ENCODE measurements around the gene KCNK2. TPM values are rescaled to one million over a fixed set of nuclear protein-coding genes. Genes with fewer than 3 reads are reported as not detected.

Gene KCNK2
- total and polyA plus RNA-seq, 2 of the 4 experiments (the other 2 are of a cell fraction) = 45.9 to 86.9 TPM

DNA sequence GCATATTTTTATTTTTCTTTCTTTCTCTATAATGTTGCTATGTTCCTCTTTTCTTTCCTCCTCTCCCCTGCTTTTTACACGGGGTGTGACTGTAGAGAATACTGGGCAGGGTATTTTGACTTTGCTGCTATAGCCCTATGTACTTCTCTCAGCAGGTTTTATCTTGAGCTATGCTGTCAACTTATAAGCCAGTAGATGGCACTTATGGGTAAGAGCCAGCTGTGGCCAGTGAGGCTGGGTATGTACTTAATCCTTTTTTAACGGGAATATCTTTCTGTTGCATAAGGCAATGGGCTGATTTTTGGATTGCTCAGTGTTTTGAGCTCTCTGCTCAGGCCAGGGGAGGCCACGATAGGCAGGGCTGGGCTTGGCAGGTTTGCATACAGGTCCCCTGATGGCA lies 99.0 kb downstream of the KCNK2 start:
- Histone ChIP-seq H3K14ac (replicated peaks; ENCODE audit: low read depth, low read length) (no peak overlapping the region), H3K27me3 (ENCODE audit: control insufficient read depth, insufficient read depth, low read length) (no peaks in the 10 kb centered on the region), H4K5ac (ENCODE audit: low read depth, low read length) (no peak overlapping the region), H3K56ac (ENCODE audit: extremely low read depth, insufficient read depth, low read length) (no peak overlapping the region), H3K9me1 (ENCODE audit: insufficient read depth, low read length) (no peaks in the 10 kb centered on the region), H3K79me1 (ENCODE audit: low read depth in 1 of 2, low read length in 2 of 2) (no peaks in the 10 kb centered on the region), H3K23ac (ENCODE audit: low read depth, low read length) (no peak overlapping the region), H2AK5ac (ENCODE audit: low read depth, low read length) (no peak overlapping the region), H2AFZ (replicated peaks; ENCODE audit: low read length, poor library complexity) (no peak overlapping the region), H3K9ac (ENCODE audit: low read depth, low read length) (no peak overlapping the region), H3K27ac (ENCODE audit: insufficient read depth, low read length) (no peak overlapping the region), H3K4me3 (ENCODE audit: insufficient read depth, low read depth, low read length) (no peak overlapping the region), H2AK9ac (replicated peaks; ENCODE audit: low read depth, low read length, poor library complexity) (no peak overlapping the region), H2BK15ac (ENCODE audit: low read depth, low read length) (no peak overlapping the region), H2BK20ac (ENCODE audit: low read depth, low read length) (no peak overlapping the region), H4K91ac (ENCODE audit: insufficient read depth, low read depth, low read length) (no peak overlapping the region), H3K36me3 (ENCODE audit: control insufficient read depth, insufficient read depth, low read length) (no peaks in the 10 kb centered on the region), H3K9me3 (ENCODE audit: control insufficient read depth, insufficient read depth, low read length) (peaks cover 12% of the 10 kb centered on the region), H4K8ac (ENCODE audit: low read depth in 2 of 2, low read length in 2 of 2) (no peak overlapping the region), H2BK120ac (ENCODE audit: low read depth, low read length) (no peak overlapping the region), H3K4ac (ENCODE audit: low read depth, low read length) (no peak overlapping the region), H3K4me1 (ENCODE audit: control insufficient read depth, insufficient read depth, low read length) (no peaks in the 10 kb centered on the region), H2BK5ac (ENCODE audit: low read depth, low read length, poor library complexity, severe bottlenecking) (no peak overlapping the region), H3K18ac (ENCODE audit: low read depth, low read length) (no peak overlapping the region), H4K20me1 (ENCODE audit: insufficient read depth, low read length) (no peaks in the 10 kb centered on the region), H3K4me2 (ENCODE audit: low read depth, low read length) (no peak overlapping the region)
- intact Hi-C loops (cut with micrococcal nuclease) = no loop called here
- TF ChIP-seq BHLHE40 (IDR thresholded peaks at IDR 0.05; ENCODE audit: low read depth, low read length) (no peak), NFE2L2 (IDR thresholded peaks at IDR 0.05; ENCODE audit: low read depth, low read length) (no peak)
- ChIA-PET CTCF (no interaction called here), POLR2A (ENCODE audit: unreplicated experiment) (no interaction called here)
- DNase-seq (no peak), ATAC-seq (ENCODE audit: low read depth) (no peak)
- no TSS peak for BruUV-seq (replicated peaks)
- in situ Hi-C loops (cut with MboI; ENCODE audit: low sequenced_read_pairs) = no loop called here
- dilution Hi-C loops (cut with HindIII; ENCODE audit: low sequenced_read_pairs, unreplicated experiment) = no loop called here
- WGBS, 2 experiments (ENCODE audit: extremely low coverage in 2 of 2, insufficient read length in 1 of 2) = 100% methylated on average over 1 of the region's 3 CpGs; no CpG with 5 or more reads in 1 of the 2 experiments
